Measurements from ENCODE around the gene FTSJ1. TPM values are rescaled to one million over a fixed set of nuclear protein-coding genes. Genes with fewer than 3 reads are reported as not detected.

FTSJ1 gene
- total and polyA plus RNA-seq, 3 donors from 2014 or later, result 38.0 to 50.9 (median 46.4) TPM

DNA sequence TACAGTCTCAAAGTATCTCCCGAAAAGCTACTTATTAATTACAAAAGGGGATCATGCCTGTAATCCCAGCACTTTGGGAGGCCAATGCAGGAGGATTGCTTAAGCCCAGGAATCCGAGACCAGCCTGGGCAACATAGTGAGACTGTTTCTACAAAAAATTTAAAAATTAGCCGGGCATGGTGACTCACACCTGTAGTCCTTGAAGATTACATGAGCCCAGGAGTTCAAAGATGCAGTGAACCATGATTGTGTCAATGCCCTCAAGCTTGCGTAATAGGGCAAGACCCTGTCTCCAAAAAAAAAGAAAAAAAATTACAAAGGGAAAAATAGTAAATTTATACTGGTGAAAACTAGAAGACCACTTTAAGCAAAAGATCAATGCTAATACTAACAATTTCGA is 29.5 kb downstream of the FTSJ1 start:
- Histone ChIP-seq H3K4me1 (no peaks in the 10 kb centered on the region), H3K9me3 (no peaks in the 10 kb centered on the region), H3K36me3 (ENCODE audit: low read depth, missing control alignments) (no peaks in the 10 kb centered on the region), H3K4me3 (no peak overlapping the region), H3K27ac (no peak overlapping the region), H3K27me3 (no peaks in the 10 kb centered on the region)
- intact Hi-C loops (cut with DNase I; ENCODE audit: low total_unique reads), result no loop called here
- no peak for DNase-seq
- TF ChIP-seq, protein P1, sequence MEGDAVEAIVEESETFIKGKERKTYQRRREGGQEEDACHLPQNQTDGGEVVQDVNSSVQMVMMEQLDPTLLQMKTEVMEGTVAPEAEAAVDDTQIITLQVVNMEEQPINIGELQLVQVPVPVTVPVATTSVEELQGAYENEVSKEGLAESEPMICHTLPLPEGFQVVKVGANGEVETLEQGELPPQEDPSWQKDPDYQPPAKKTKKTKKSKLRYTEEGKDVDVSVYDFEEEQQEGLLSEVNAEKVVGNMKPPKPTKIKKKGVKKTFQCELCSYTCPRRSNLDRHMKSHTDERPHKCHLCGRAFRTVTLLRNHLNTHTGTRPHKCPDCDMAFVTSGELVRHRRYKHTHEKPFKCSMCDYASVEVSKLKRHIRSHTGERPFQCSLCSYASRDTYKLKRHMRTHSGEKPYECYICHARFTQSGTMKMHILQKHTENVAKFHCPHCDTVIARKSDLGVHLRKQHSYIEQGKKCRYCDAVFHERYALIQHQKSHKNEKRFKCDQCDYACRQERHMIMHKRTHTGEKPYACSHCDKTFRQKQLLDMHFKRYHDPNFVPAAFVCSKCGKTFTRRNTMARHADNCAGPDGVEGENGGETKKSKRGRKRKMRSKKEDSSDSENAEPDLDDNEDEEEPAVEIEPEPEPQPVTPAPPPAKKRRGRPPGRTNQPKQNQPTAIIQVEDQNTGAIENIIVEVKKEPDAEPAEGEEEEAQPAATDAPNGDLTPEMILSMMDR (IDR thresholded peaks at IDR 0.05), result no peak
- TF ChIP-seq POLR2A (IDR thresholded peaks at IDR 0.05), result no peak
- 46 to 58% methylated on average over 5 of the region's 5 CpGs for WGBS, 2 donors

DNA sequence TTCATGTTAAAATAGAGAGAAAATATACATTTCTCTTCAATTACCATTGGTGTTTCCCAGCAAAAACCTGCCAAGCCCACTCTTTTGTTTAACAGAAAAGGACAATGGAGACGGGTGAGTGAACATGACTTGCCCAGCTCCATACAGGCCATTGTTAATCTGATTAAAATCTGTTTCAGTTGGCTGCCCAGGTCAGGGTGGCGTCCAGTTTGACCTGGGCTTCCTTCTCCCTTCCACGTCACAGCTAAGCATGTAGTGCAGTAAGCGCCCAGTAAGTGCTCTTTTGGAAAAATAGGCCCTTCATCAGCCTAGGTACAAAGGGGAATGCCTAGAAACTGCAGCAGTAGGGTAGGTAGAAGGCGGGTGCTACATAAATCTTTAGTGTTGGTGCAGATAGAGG is 31.2 kb downstream of the FTSJ1 start:
- Histone ChIP-seq H3K27ac (no peak overlapping the region), H3K36me3 (ENCODE audit: low read depth, missing control alignments) (no peaks in the 10 kb centered on the region), H3K4me1 (no peaks in the 10 kb centered on the region), H3K4me3 (no peak overlapping the region), H3K27me3 (no peaks in the 10 kb centered on the region), H3K9me3 (no peaks in the 10 kb centered on the region)
- WGBS, 2 donors, result 37 to 78% methylated on average over 5 of the region's 5 CpGs
- TF ChIP-seq POLR2A (IDR thresholded peaks at IDR 0.05), result no peak
- TF ChIP-seq, protein P1 (IDR thresholded peaks at IDR 0.05), result no peak
- intact Hi-C loops (cut with DNase I; ENCODE audit: low total_unique reads), result no loop called here
- DNase-seq, result no peak

DNA sequence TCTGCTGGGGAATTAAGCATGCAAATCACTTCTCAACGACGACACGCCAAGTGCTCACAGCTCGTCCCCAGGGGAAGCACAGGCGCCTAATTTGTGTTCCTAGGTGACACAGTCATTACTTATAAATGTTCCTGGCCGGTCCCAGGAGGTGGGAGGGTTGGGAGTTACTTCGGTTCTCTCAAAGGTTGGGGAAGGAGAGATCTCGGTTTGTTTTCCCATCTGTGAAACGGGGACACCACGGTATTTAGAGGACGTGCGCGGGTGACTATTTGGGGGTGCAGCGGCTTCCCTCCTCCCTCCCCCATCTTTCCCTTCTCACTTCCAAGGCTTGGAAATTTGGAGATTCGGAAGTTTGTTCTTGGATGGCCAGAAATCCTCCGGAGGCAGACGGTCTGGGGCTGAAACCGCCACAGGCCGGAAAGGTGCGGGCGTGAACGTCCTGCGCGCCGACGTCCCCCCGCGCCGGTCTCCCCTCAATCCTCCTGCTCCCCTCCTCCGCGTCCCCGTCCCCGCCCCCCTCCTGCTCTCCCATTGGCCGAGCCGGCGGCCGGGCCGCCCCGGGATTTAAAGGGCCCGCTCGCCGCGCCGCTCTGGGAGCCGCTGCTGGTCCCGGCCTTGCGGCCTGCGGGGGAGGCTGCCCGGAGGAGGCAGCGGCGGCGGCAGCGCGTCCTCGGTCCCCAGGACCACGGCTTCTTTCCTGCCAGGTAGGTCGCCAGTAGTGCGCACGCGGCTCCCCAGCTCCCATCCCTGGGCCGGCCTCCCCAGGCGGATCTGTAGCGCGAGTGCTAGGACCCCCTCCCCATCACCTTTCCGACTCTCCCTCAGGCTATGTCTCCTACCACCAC is 32.6 kb downstream of the FTSJ1 start, which contains the start of gene PORCN:
Gene PORCN, plus strand, starts transcription at position 593 of the 845 bp plus-strand sequence. CDS start 829 bp downstream, outside the sequence.
- peak within 1 kb of the TSS; percentile 59 for H3K27ac ChIP-seq
- H3K36me3 ChIP-seq (ENCODE audit: low read depth, missing control alignments), result no peaks in the 10 kb centered on the region
- intact Hi-C loops (cut with DNase I; ENCODE audit: low total_unique reads), result no loop called here
- WGBS, 2 donors, result 0% methylated on average over 4 to 32 of the region's 65 CpGs
- no peak for TF ChIP-seq POLR2A (IDR thresholded peaks at IDR 0.05)
- TF ChIP-seq, protein P1 (IDR thresholded peaks at IDR 0.05), result no peak
- H3K27me3 ChIP-seq, result no peaks in the 10 kb centered on the region
- peak; percentile 86 for DNase-seq
- peak within 1 kb of the TSS; percentile 64 to 76 for H3K4me3 ChIP-seq
- no peaks in the 10 kb centered on the region for H3K4me1 ChIP-seq
- no peaks in the 10 kb centered on the region for H3K9me3 ChIP-seq

DNA sequence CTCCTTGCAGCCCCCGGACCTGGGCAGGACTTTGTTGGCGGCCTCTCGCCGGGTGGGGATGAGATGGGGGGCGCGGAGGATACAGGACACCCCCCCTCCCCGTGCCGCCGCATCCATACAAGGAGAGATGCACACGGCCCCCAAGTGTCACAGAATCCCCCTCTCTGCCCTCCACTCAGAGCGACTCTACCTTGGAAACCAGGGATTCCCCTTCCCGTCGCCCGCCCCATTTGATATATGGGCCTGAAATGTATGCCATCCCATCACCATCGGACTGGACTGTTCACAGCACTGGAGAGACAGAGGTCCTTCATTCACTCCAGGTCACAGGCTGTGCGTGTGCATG is 33.2 kb downstream of the FTSJ1 start:
- no peak for TF ChIP-seq POLR2A (IDR thresholded peaks at IDR 0.05)
- TF ChIP-seq, protein P1 (IDR thresholded peaks at IDR 0.05), result no peak
- intact Hi-C loops (cut with DNase I; ENCODE audit: low total_unique reads), result no loop called here
- Histone ChIP-seq H3K9me3 (no peaks in the 10 kb centered on the region), H3K36me3 (ENCODE audit: low read depth, missing control alignments) (no peaks in the 10 kb centered on the region), H3K27me3 (no peaks in the 10 kb centered on the region), H3K4me1 (no peaks in the 10 kb centered on the region), H3K27ac (peak overlapping the region in 1 of 2 donors; percentile 59), H3K4me3 (peak overlapping the region; percentile 64 to 76)
- DNase-seq, result no peak
- WGBS, 2 donors, result 0% methylated on average over 11 of the region's 16 CpGs; no CpG with 5 or more reads in 1 of the 2 donors
